ENCODE data around the gene SYK. TPM values are rescaled to one million over a fixed set of nuclear protein-coding genes. Genes with fewer than 3 reads are reported as not detected.

Gene SYK
- total and polyA plus RNA-seq, 4 donors, result 2.1 to 31.5 (median 13.3) TPM

GRCh38 chr9:90893706-90894105 is 92.1 kb downstream of the SYK start:
- intact Hi-C loops (cut with DNase I), result no loop called here
- Histone ChIP-seq H3K4me1 (ENCODE audit: control insufficient read depth in 1 of 2, insufficient read depth in 2 of 2, low read length in 2 of 2) (no peaks in the 10 kb centered on the region), H3K27me3 (ENCODE audit: control insufficient read depth in 1 of 2, insufficient read depth in 2 of 2, low read length in 1 of 2) (no peaks in the 10 kb centered on the region), H3K27ac (ENCODE audit: low read depth in 1 of 2, low read length in 2 of 2) (no peak overlapping the region), H3K36me3 (ENCODE audit: control insufficient read depth in 1 of 2, insufficient read depth in 2 of 2, low read length in 1 of 2) (no peaks in the 10 kb centered on the region), H3K9me3 (ENCODE audit: control insufficient read depth, low read length) (no peaks in the 10 kb centered on the region), H3K4me3 (ENCODE audit: low read length in 2 of 2) (no peak overlapping the region)
- DNase-seq (no peak), ATAC-seq (ENCODE audit: low FRiP score) (no peak)
- WGBS, 2 donors, result 85 to 89% methylated on average over 4 of the region's 4 CpGs

GRCh38 chr9:90894986-90895687 is 93.5 kb downstream of the SYK start:
- H3K9me3 ChIP-seq (ENCODE audit: control insufficient read depth, low read length), result no peaks in the 10 kb centered on the region
- no peak overlapping the region for H3K4me3 ChIP-seq (ENCODE audit: low read length in 2 of 2)
- 79 to 82% methylated on average over 16 of the region's 16 CpGs for WGBS, 2 donors
- no peak overlapping the region for H3K27ac ChIP-seq (ENCODE audit: low read depth in 1 of 2, low read length in 2 of 2)
- DNase-seq (no peak), ATAC-seq (ENCODE audit: low FRiP score) (no peak)
- intact Hi-C loops (cut with DNase I), result no loop called here
- no peaks in the 10 kb centered on the region for H3K4me1 ChIP-seq (ENCODE audit: control insufficient read depth in 1 of 2, insufficient read depth in 2 of 2, low read length in 2 of 2)
- no peaks in the 10 kb centered on the region for H3K36me3 ChIP-seq (ENCODE audit: control insufficient read depth in 1 of 2, insufficient read depth in 2 of 2, low read length in 1 of 2)
- no peaks in the 10 kb centered on the region for H3K27me3 ChIP-seq (ENCODE audit: control insufficient read depth in 1 of 2, insufficient read depth in 2 of 2, low read length in 1 of 2)

DNA sequence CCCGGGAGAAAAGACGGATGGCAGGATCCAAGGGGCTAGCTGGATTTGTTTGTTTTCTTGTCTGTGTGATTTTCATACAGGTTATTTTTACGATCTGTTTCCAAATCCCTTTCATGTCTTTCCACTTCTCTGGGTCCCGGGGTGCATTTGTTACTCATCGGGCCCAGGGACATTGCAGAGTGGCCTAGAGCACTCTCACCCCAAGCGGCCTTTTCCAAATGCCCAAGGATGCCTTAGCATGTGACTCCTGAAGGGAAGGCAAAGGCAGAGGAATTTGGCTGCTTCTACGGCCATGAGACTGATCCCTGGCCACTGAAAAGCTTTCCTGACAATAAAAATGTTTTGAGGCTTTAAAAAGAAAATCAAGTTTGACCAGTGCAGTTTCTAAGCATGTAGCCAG is 94.2 kb downstream of the SYK start:
- DNase-seq, result no peak

DNA sequence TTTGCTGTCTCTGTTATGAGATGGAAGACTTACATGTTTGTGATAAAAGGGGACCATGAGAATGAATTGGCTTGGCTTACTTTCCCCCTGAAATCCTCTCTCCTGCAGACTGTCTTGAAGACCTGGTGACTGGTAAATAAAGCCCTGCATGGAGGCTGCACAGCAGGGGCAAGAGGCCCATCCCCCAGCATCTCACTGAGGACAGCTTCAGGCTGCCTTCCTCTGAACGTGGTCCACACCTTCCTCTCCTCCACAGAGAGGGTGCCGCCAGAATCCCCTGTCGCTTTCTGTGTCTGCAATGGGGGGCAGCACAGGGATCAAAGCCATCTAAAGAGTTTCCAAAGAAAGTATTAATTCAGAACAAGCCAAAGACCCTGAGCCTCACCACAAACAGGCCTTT is 94.6 kb downstream of the SYK start:
- no peak for ATAC-seq (ENCODE audit: low FRiP score)
- WGBS, 2 donors, result 67 to 83% methylated on average over 3 of the region's 3 CpGs
- no peaks in the 10 kb centered on the region for H3K27me3 ChIP-seq (ENCODE audit: control insufficient read depth in 1 of 2, insufficient read depth in 2 of 2, low read length in 1 of 2)

More for the DNA sequence above, 94.2 kb downstream of the SYK start:
- Histone ChIP-seq H3K4me3 (ENCODE audit: low read length in 2 of 2) (no peak overlapping the region), H3K27me3 (ENCODE audit: control insufficient read depth in 1 of 2, insufficient read depth in 2 of 2, low read length in 1 of 2) (no peaks in the 10 kb centered on the region), H3K9me3 (ENCODE audit: control insufficient read depth, low read length) (no peaks in the 10 kb centered on the region), H3K4me1 (ENCODE audit: control insufficient read depth in 1 of 2, insufficient read depth in 2 of 2, low read length in 2 of 2) (no peaks in the 10 kb centered on the region), H3K36me3 (ENCODE audit: control insufficient read depth in 1 of 2, insufficient read depth in 2 of 2, low read length in 1 of 2) (no peaks in the 10 kb centered on the region), H3K27ac (ENCODE audit: low read depth in 1 of 2, low read length in 2 of 2) (no peak overlapping the region)
- no peak for ATAC-seq (ENCODE audit: low FRiP score)
- intact Hi-C loops (cut with DNase I), result no loop called here
- WGBS, 2 donors, result 64 to 75% methylated on average over 7 of the region's 7 CpGs

GRCh38 chr9:90898228-90898627 is 96.6 kb downstream of the SYK start:
- H3K27me3 ChIP-seq (ENCODE audit: control insufficient read depth in 1 of 2, insufficient read depth in 2 of 2, low read length in 1 of 2), result no peaks in the 10 kb centered on the region
- no peak overlapping the region for H3K4me3 ChIP-seq (ENCODE audit: low read length in 2 of 2)
- ATAC-seq (ENCODE audit: low FRiP score) (no peak), DNase-seq (no peak)
- H3K4me1 ChIP-seq (ENCODE audit: control insufficient read depth in 1 of 2, insufficient read depth in 2 of 2, low read length in 2 of 2), result no peaks in the 10 kb centered on the region
- WGBS, 2 donors, result 70 to 75% methylated on average over 3 of the region's 3 CpGs
- no peak overlapping the region for H3K27ac ChIP-seq (ENCODE audit: low read depth in 1 of 2, low read length in 2 of 2)
- H3K9me3 ChIP-seq (ENCODE audit: control insufficient read depth, low read length), result no peaks in the 10 kb centered on the region
- no peaks in the 10 kb centered on the region for H3K36me3 ChIP-seq (ENCODE audit: control insufficient read depth in 1 of 2, insufficient read depth in 2 of 2, low read length in 1 of 2)
- intact Hi-C loops (cut with DNase I), result no loop called here

More for the DNA sequence above, 94.6 kb downstream of the SYK start:
- H3K27ac ChIP-seq (ENCODE audit: low read depth in 1 of 2, low read length in 2 of 2), result no peak overlapping the region
- no peak overlapping the region for H3K4me3 ChIP-seq (ENCODE audit: low read length in 2 of 2)
- no peaks in the 10 kb centered on the region for H3K4me1 ChIP-seq (ENCODE audit: control insufficient read depth in 1 of 2, insufficient read depth in 2 of 2, low read length in 2 of 2)
- intact Hi-C loops (cut with DNase I), result no loop called here
- no peak for DNase-seq
- H3K9me3 ChIP-seq (ENCODE audit: control insufficient read depth, low read length), result no peaks in the 10 kb centered on the region
- no peaks in the 10 kb centered on the region for H3K36me3 ChIP-seq (ENCODE audit: control insufficient read depth in 1 of 2, insufficient read depth in 2 of 2, low read length in 1 of 2)

DNA sequence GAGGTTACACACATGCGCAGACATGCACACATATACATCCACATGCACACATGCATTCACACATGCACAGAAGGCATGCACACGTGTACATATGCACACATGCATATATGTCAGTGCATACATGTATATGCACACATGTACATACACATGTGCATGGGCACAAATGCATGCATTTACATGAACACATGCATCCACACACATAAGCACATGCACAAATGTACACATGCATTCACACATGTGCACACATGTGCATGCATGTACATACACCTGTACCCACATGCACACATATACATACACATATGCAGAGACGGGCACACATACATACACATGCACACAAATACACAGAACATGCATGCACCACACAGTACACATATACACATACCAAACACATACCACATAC is 97.7 kb downstream of the SYK start:
- WGBS, 2 donors, result 95 to 96% methylated on average over 3 of the region's 3 CpGs
- Histone ChIP-seq H3K9me3 (ENCODE audit: control insufficient read depth, low read length) (no peaks in the 10 kb centered on the region), H3K36me3 (ENCODE audit: control insufficient read depth in 1 of 2, insufficient read depth in 2 of 2, low read length in 1 of 2) (no peaks in the 10 kb centered on the region), H3K27me3 (ENCODE audit: control insufficient read depth in 1 of 2, insufficient read depth in 2 of 2, low read length in 1 of 2) (no peaks in the 10 kb centered on the region), H3K4me3 (ENCODE audit: low read length in 2 of 2) (no peak overlapping the region), H3K4me1 (ENCODE audit: control insufficient read depth in 1 of 2, insufficient read depth in 2 of 2, low read length in 2 of 2) (no peaks in the 10 kb centered on the region), H3K27ac (ENCODE audit: low read depth in 1 of 2, low read length in 2 of 2) (no peak overlapping the region)
- intact Hi-C loops (cut with DNase I), result no loop called here
- DNase-seq (no peak), ATAC-seq (ENCODE audit: low FRiP score) (no peak)

- DNase-seq, result no peak
- WGBS, 2 donors, result 28 to 52% methylated on average over 5 of the region's 5 CpGs
- ATAC-seq (ENCODE audit: low FRiP score), result no peak
- H3K36me3 ChIP-seq (ENCODE audit: control insufficient read depth in 1 of 2, insufficient read depth in 2 of 2, low read length in 1 of 2), result no peaks in the 10 kb centered on the region
- intact Hi-C loops (cut with DNase I), result no loop called here
- H3K27me3 ChIP-seq (ENCODE audit: control insufficient read depth in 1 of 2, insufficient read depth in 2 of 2, low read length in 1 of 2), result no peaks in the 10 kb centered on the region
- H3K9me3 ChIP-seq (ENCODE audit: control insufficient read depth, low read length), result no peaks in the 10 kb centered on the region
- no peak overlapping the region for H3K4me3 ChIP-seq (ENCODE audit: low read length in 2 of 2)
- no peak overlapping the region for H3K27ac ChIP-seq (ENCODE audit: low read depth in 1 of 2, low read length in 2 of 2)
- no peaks in the 10 kb centered on the region for H3K4me1 ChIP-seq (ENCODE audit: control insufficient read depth in 1 of 2, insufficient read depth in 2 of 2, low read length in 2 of 2)
Measured at GRCh38 chr9:90900130-90900529, 98.5 kb downstream of the SYK start.

GRCh38 chr9:90901933-90902332 is 100.3 kb downstream of the SYK start:
- ATAC-seq (ENCODE audit: low FRiP score), result no peak

DNA sequence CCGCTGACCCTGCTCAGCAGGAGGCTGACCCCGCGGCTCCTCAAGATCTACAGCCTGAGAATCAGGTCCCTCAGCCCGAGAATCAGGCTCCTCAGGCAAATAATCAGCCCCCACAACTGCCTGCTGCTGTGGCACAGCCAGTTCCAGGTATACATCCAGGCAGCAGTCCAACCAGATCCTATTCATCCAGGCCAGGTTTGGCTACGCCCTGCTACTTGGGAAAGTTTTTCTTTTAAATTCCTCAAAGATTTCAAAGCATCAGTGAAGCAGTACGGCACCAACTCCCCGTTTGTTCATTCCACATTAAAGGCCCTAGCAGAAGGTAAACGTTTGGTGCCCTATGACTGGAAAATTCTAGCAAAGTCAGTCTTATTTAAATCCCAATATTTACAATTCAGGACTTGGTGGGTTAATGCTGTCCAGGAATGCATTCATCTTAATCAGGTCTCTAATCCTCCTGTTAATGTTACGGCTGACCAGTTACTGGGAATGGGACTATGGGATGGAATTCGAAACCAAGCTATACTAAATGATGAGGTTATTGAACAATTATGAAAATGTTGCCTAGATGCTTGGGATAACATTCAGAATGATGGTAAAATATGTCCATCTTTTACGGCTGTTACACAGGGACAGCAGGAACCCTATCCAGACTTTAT is 102.3 kb downstream of the SYK start:
- Histone ChIP-seq H3K27ac (ENCODE audit: low read depth in 1 of 2, low read length in 2 of 2) (no peak overlapping the region), H3K36me3 (ENCODE audit: control insufficient read depth in 1 of 2, insufficient read depth in 2 of 2, low read length in 1 of 2) (no peaks in the 10 kb centered on the region), H3K4me3 (ENCODE audit: low read length in 2 of 2) (no peak overlapping the region), H3K9me3 (ENCODE audit: control insufficient read depth, low read length) (no peaks in the 10 kb centered on the region), H3K27me3 (ENCODE audit: control insufficient read depth in 1 of 2, insufficient read depth in 2 of 2, low read length in 1 of 2) (no peaks in the 10 kb centered on the region), H3K4me1 (ENCODE audit: control insufficient read depth in 1 of 2, insufficient read depth in 2 of 2, low read length in 2 of 2) (no peaks in the 10 kb centered on the region)
- WGBS, 2 donors, result 81 to 83% methylated on average over 11 of the region's 11 CpGs
- intact Hi-C loops (cut with DNase I), result no loop called here
- no peak for DNase-seq
- no peak for ATAC-seq (ENCODE audit: low FRiP score)

More at GRCh38 chr9:90901933-90902332, 100.3 kb downstream of the SYK start:
- Histone ChIP-seq H3K27me3 (ENCODE audit: control insufficient read depth in 1 of 2, insufficient read depth in 2 of 2, low read length in 1 of 2) (no peaks in the 10 kb centered on the region), H3K27ac (ENCODE audit: low read depth in 1 of 2, low read length in 2 of 2) (no peak overlapping the region), H3K4me3 (ENCODE audit: low read length in 2 of 2) (no peak overlapping the region), H3K36me3 (ENCODE audit: control insufficient read depth in 1 of 2, insufficient read depth in 2 of 2, low read length in 1 of 2) (no peaks in the 10 kb centered on the region), H3K9me3 (ENCODE audit: control insufficient read depth, low read length) (no peaks in the 10 kb centered on the region), H3K4me1 (ENCODE audit: control insufficient read depth in 1 of 2, insufficient read depth in 2 of 2, low read length in 2 of 2) (no peaks in the 10 kb centered on the region)
- intact Hi-C loops (cut with DNase I), result no loop called here
- WGBS, 2 donors, result 87 to 93% methylated on average over 8 of the region's 8 CpGs
- no peak for DNase-seq
